GM12891 (cell line): ENCODE data around the gene KRTAP5-3.

Source experiments
- PAX5 ChIP-seq: IDR thresholded peaks from 2 replicates; pipeline ENCODE4 v1.6.1; 2011; ENCODE audit warnings: low read length, moderate library complexity, mild to moderate bottlenecking; ENCODE audit not compliant: insufficient read depth, severe bottlenecking
- POLR2A ChIP-seq: IDR thresholded peaks from 2 replicates; pipeline ENCODE4 v1.6.1; 2011; ENCODE audit warnings: low read depth, low read length, control low read depth
- POLR2AphosphoS5 ChIP-seq: IDR thresholded peaks from 2 replicates; pipeline ENCODE4 v1.6.1; 2011; ENCODE audit warnings: low read depth, low read length, control low read depth
- POU2F2 ChIP-seq: IDR thresholded peaks from 2 replicates; pipeline ENCODE4 v1.6.1; 2011; ENCODE audit warnings: low read depth, mild to moderate bottlenecking, control low read depth, low read length, moderate library complexity
- SPI1 ChIP-seq: IDR thresholded peaks from 2 replicates; pipeline ENCODE4 v1.6.1; 2011; ENCODE audit warnings: low read depth, low read length, control low read depth
- TAF1 ChIP-seq: IDR thresholded peaks from 2 replicates; pipeline ENCODE4 v1.6.1; 2011; ENCODE audit warnings: low read depth, low read length, control low read depth

DNA sequence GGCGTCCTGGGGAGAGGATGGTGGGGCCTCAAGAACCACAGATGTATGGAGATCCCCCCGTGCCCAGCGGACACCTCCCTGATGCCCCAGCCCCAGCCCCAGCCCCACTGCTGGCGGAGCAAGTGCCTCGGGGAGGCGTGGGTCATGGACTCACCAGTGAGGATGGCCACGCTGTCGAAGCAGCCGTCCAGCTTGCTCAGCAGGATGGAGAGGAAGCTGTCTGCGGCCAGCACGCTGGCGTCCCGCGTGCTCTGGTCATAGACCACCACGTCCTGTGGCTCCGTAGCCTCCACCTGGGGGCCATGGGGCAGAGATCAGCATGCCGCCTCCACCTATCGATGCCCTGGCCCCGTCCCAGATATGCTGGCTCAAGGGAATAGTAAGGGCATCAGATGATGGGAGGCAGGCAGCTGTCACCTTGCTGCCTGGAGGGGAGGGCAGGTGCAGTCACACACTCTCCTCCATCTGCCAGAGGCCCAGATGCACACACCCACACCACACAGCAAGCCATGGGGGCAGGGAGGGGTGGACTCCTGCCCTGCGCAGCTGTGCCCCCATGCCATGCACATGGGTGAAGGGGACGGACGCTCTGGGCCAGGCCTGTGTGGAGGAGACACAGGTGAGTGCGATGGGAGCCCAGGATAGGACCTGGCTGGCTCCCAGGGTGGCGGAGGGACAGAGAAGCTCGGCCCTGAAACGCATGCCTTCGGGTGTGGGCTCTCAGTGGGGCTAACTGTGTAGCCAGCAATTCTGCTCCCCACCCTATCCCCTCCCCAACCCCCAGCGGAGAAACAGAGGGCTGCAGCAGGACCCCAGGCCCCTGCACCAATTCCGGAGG is 44.3 kb downstream of the KRTAP5-3 start:
- TF ChIP-seq TAF1 (no peak), POLR2A (no peak), POLR2AphosphoS5 (no peak), SPI1 (no peak), PAX5 (no peak), POU2F2 (no peak)
